Measurements from ENCODE around the gene RPL39. TPM values are rescaled to one million over a fixed set of nuclear protein-coding genes. Genes with fewer than 3 reads are reported as not detected.

Gene RPL39
- total RNA-seq, 1 donor from 2014 or later: 1,088 TPM

Other genes with a start within 250 kb of the RPL39 start
- 28.7 TPM for gene STEEP1, start 226.2 kb downstream of the RPL39 start, total RNA-seq (ENCODE audit: unreplicated experiment)
- gene UBE2A, start 217.1 kb downstream of the RPL39 start, total RNA-seq (ENCODE audit: unreplicated experiment): 56.3 TPM
- 6.8 TPM for gene NKRF, start 185.2 kb downstream of the RPL39 start, total RNA-seq (ENCODE audit: unreplicated experiment)
- gene SEPTIN6, start 98.5 kb downstream of the RPL39 start, total RNA-seq (ENCODE audit: unreplicated experiment): 243 TPM
- not detected for gene SOWAHD, start 33.0 kb downstream of the RPL39 start, total RNA-seq (ENCODE audit: unreplicated experiment)
- 10.9 TPM for gene UPF3B, start 61.3 kb upstream of the RPL39 start, total RNA-seq (ENCODE audit: unreplicated experiment)
- gene RNF113A, start 80.1 kb upstream of the RPL39 start, total RNA-seq (ENCODE audit: unreplicated experiment): 19.1 TPM
- gene NDUFA1, start 80.2 kb upstream of the RPL39 start, total RNA-seq (ENCODE audit: unreplicated experiment): 61.6 TPM
- not detected for gene AKAP14, start 104.3 kb upstream of the RPL39 start, total RNA-seq (ENCODE audit: unreplicated experiment)
- gene NKAP, start 152.1 kb upstream of the RPL39 start, total RNA-seq (ENCODE audit: unreplicated experiment): 7.8 TPM